K562 (cell line): ENCODE data around the gene YTHDC1. TPM values are rescaled to one million over a fixed set of nuclear protein-coding genes. Genes with fewer than 3 reads are reported as not detected.

Experiments
- JUND ChIP-seq, 2 experiments: IDR thresholded peaks; 2 replicates in 1 of 2; 3 replicates in 1 of 2; pipeline ENCODE4 v1.6.1; 2011; ENCODE audit warnings: borderline replicate concordance in 2 of 2, low read depth in 2 of 2, low read length in 2 of 2, improper control_type of control experiment in 1 of 2, missing biosample characterization in 1 of 2, missing genetic modification characterization in 1 of 2, missing genetic modification reagents in 1 of 2
- KHSRP ChIP-seq: fragments of 450-650 bp; IDR thresholded peaks from 2 replicates; pipeline ENCODE4 v1.6.1; 2017
- MAFG ChIP-seq: fragments of 450-650 bp; conservative IDR thresholded peaks from 2 replicates; pipeline ENCODE4 v1.6.1; 2016; ENCODE audit warnings: missing genetic modification characterization, missing compliant biosample characterization
- MCM5 ChIP-seq: fragments of 450-650 bp; IDR thresholded peaks from 2 replicates; pipeline ENCODE4 v1.6.1; 2016; ENCODE audit warnings: low read depth
- NFE2L1 ChIP-seq: fragments of 450-650 bp; IDR thresholded peaks from 2 replicates; pipeline ENCODE4 v1.6.1; 2016; ENCODE audit warnings: missing genetic modification characterization, low read depth, mild to moderate bottlenecking, missing compliant biosample characterization, moderate library complexity, borderline replicate concordance
- PCBP1 ChIP-seq: fragments of 200-400 bp; formaldehyde crosslinking; IDR thresholded peaks from 2 replicates; pipeline ENCODE4 v1.6.1; 2018; ENCODE audit warnings: mild to moderate bottlenecking, low read depth, low read length; ENCODE audit not compliant: poor library complexity, severe bottlenecking
- POLR2B ChIP-seq: fragments of 450-650 bp; IDR thresholded peaks from 2 replicates; pipeline ENCODE4 v1.6.1; 2018; ENCODE audit warnings: low read depth; ENCODE audit not compliant: partially characterized antibody
- RBFOX2 ChIP-seq: fragments of 200-400 bp; formaldehyde crosslinking; IDR thresholded peaks from 2 replicates; pipeline ENCODE4 v1.6.1; 2017; ENCODE audit warnings: low read depth, mild to moderate bottlenecking, low read length, moderate library complexity
- SMARCB1 ChIP-seq: IDR thresholded peaks from 2 replicates; pipeline ENCODE4 v1.6.1; 2011; ENCODE audit warnings: improper control_type of control experiment, low read depth; ENCODE audit not compliant: insufficient read length
- YY1 ChIP-seq, 3 experiments: IDR thresholded peaks; 2 replicates each; pipeline ENCODE4 v1.6.1; 2011; ENCODE audit warnings: low read length in 2 of 3, mild to moderate bottlenecking in 2 of 3, moderate library complexity in 2 of 3, borderline replicate concordance in 1 of 3, control low read depth in 1 of 3, low read depth in 1 of 3; ENCODE audit not compliant: insufficient read depth in 3 of 3, insufficient replicate concordance in 2 of 3, control insufficient read depth in 1 of 3, insufficient read length in 1 of 3; ENCODE audit errors: extremely low read depth in 1 of 3
- ZBTB26 ChIP-seq: fragments of 450-650 bp; formaldehyde crosslinking; IDR thresholded peaks from 2 replicates; pipeline ENCODE4 v1.4.0; 2022; ENCODE audit warnings: missing genetic modification characterization
- polyA plus RNA-seq, 8 experiments: library from polyadenylated mRNA; depleted of rRNA in 4 of 8; stranded (reverse) in 5 of 8; unstranded in 3 of 8; fragments of >200 nt; fragmentation: Nextera tagmentation in 2 of 8; fragmentation: Illumina TruSeq in 1 of 8; extraction: Ambion mirVana in 2 of 8; extraction: Trizol in 1 of 8; gene quantifications; 2 replicates each; pipeline versions ENCODE4 v1.2.1 to v1.2.3, GENCODE V29; 2011 to 2014; ENCODE audit warnings: inconsistent platforms in 1 of 8, missing spikeins in 1 of 8
- total RNA-seq, 7 experiments: library from RNA; depleted of rRNA in 6 of 7; stranded (reverse); fragments of >200 nt in 6 of 7; fragmentation: Illumina TruSeq in 2 of 7; extraction: Trizol in 2 of 7; gene quantifications; 2 replicates each; pipeline versions ENCODE4 v1.2.1 to v1.2.3, GENCODE V29; 2011 to 2021; ENCODE audit warnings: low replicate concordance in 1 of 7
- TF ChIP-seq, protein P1 (sequence below): fragments of 200-600 bp; sonication (generic); IDR thresholded peaks from one replicate; pipeline ENCODE4 v1.6.1; 2012; ENCODE audit warnings: mild to moderate bottlenecking, low read depth, low read length, inconsistent platforms

YTHDC1 gene
- total and polyA plus RNA-seq, 9 of the 15 experiments (the other 6 are each of a cell fraction or from before 2014, with no cell fraction given): 9.8 to 65.4 (median 51.7) TPM

DNA sequence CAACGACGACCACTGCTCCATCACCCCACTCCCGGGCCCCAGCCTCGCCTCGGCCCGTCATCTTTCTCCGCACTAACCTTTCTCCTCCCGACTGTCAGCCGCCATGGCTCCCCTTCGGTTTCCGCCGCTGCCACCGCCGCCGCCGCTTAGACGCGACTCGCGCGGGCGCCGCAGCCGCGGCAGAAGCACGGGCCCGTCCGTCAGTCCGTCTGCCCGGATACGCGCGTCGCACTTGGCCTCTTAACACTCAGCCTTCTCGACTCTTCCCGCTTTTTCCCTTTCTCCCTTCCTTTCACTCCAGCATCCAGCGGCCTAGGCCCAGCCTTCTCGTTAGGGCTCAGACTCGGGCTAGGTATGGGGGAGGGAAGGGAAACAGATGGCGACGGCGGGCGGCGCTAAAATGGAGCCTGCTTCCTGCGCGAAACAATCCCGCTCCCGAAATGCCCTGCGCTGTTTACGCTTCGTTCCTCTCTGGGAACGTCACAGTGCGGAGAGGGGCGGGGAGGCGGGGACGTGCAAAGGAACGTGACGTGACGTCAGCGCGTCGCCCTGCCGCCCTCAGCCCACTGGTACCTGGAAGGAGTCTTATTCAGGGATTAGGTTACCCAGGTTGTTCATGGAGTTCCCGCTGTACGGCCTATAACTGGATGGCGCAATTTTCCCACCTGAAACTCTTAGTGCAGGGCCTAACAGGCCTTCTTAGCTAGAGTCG is at the start of gene YTHDC1 (continued):
- no peak for TF ChIP-seq NFE2L1 (tag)
- peak; percentile 73 for TF ChIP-seq ZBTB26 (CRISPR knock-in tag)
- peak; percentile 52; the same call in 1 of the 2 replicates for TF ChIP-seq KHSRP
- TF ChIP-seq PCBP1: peak; percentile 67
- no peak for TF ChIP-seq MCM5
- TF ChIP-seq, protein P1, sequence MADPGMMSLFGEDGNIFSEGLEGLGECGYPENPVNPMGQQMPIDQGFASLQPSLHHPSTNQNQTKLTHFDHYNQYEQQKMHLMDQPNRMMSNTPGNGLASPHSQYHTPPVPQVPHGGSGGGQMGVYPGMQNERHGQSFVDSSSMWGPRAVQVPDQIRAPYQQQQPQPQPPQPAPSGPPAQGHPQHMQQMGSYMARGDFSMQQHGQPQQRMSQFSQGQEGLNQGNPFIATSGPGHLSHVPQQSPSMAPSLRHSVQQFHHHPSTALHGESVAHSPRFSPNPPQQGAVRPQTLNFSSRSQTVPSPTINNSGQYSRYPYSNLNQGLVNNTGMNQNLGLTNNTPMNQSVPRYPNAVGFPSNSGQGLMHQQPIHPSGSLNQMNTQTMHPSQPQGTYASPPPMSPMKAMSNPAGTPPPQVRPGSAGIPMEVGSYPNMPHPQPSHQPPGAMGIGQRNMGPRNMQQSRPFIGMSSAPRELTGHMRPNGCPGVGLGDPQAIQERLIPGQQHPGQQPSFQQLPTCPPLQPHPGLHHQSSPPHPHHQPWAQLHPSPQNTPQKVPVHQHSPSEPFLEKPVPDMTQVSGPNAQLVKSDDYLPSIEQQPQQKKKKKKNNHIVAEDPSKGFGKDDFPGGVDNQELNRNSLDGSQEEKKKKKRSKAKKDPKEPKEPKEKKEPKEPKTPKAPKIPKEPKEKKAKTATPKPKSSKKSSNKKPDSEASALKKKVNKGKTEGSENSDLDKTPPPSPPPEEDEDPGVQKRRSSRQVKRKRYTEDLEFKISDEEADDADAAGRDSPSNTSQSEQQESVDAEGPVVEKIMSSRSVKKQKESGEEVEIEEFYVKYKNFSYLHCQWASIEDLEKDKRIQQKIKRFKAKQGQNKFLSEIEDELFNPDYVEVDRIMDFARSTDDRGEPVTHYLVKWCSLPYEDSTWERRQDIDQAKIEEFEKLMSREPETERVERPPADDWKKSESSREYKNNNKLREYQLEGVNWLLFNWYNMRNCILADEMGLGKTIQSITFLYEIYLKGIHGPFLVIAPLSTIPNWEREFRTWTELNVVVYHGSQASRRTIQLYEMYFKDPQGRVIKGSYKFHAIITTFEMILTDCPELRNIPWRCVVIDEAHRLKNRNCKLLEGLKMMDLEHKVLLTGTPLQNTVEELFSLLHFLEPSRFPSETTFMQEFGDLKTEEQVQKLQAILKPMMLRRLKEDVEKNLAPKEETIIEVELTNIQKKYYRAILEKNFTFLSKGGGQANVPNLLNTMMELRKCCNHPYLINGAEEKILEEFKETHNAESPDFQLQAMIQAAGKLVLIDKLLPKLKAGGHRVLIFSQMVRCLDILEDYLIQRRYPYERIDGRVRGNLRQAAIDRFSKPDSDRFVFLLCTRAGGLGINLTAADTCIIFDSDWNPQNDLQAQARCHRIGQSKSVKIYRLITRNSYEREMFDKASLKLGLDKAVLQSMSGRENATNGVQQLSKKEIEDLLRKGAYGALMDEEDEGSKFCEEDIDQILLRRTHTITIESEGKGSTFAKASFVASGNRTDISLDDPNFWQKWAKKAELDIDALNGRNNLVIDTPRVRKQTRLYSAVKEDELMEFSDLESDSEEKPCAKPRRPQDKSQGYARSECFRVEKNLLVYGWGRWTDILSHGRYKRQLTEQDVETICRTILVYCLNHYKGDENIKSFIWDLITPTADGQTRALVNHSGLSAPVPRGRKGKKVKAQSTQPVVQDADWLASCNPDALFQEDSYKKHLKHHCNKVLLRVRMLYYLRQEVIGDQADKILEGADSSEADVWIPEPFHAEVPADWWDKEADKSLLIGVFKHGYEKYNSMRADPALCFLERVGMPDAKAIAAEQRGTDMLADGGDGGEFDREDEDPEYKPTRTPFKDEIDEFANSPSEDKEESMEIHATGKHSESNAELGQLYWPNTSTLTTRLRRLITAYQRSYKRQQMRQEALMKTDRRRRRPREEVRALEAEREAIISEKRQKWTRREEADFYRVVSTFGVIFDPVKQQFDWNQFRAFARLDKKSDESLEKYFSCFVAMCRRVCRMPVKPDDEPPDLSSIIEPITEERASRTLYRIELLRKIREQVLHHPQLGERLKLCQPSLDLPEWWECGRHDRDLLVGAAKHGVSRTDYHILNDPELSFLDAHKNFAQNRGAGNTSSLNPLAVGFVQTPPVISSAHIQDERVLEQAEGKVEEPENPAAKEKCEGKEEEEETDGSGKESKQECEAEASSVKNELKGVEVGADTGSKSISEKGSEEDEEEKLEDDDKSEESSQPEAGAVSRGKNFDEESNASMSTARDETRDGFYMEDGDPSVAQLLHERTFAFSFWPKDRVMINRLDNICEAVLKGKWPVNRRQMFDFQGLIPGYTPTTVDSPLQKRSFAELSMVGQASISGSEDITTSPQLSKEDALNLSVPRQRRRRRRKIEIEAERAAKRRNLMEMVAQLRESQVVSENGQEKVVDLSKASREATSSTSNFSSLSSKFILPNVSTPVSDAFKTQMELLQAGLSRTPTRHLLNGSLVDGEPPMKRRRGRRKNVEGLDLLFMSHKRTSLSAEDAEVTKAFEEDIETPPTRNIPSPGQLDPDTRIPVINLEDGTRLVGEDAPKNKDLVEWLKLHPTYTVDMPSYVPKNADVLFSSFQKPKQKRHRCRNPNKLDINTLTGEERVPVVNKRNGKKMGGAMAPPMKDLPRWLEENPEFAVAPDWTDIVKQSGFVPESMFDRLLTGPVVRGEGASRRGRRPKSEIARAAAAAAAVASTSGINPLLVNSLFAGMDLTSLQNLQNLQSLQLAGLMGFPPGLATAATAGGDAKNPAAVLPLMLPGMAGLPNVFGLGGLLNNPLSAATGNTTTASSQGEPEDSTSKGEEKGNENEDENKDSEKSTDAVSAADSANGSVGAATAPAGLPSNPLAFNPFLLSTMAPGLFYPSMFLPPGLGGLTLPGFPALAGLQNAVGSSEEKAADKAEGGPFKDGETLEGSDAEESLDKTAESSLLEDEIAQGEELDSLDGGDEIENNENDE: no peak
- peak; percentile 84 for TF ChIP-seq JUND (IDR thresholded peaks at IDR 0.05; ENCODE audit: borderline replicate concordance, low read depth, low read length)
- TF ChIP-seq JUND (tag; IDR thresholded peaks at IDR 0.05; ENCODE audit: borderline replicate concordance, low read depth, low read length): peak; percentile 86; the same call in 2 of the 3 replicates
- TF ChIP-seq POLR2B: peak; percentile 90
- peak; percentile 97 for TF ChIP-seq RBFOX2
- TF ChIP-seq SMARCB1: no peak
- TF ChIP-seq MAFG: no peak
- TF ChIP-seq YY1 (IDR thresholded peaks at IDR 0.05; ENCODE audit: borderline replicate concordance in 1 of 3, control insufficient read depth in 1 of 3, extremely low read depth in 1 of 3, insufficient read depth in 3 of 3, insufficient read length in 1 of 3, insufficient replicate concordance in 2 of 3, low read depth in 1 of 3, low read length in 2 of 3): peak; percentile 61 to 92 (median 86)
